ENCODE results near the gene OSGIN1.

- TF ChIP-seq TP53 (CRISPR knock-in tag; IDR thresholded peaks at IDR 0.05): no peak
- no peak for TF ChIP-seq ESRRA (CRISPR knock-in tag; IDR thresholded peaks at IDR 0.05; ENCODE audit: borderline replicate concordance)
- no peak for TF ChIP-seq USF2 (CRISPR knock-in tag; IDR thresholded peaks at IDR 0.05)
- no peak for TF ChIP-seq NFE2L1 (CRISPR knock-in tag; IDR thresholded peaks at IDR 0.05)
- no peak for TF ChIP-seq CTCF (IDR thresholded peaks at IDR 0.05)
- TF ChIP-seq CBFB (CRISPR knock-in tag; IDR thresholded peaks at IDR 0.05; ENCODE audit: low read depth): no peak
Measured at GRCh38 chr16:83960521-83961249, 7.6 kb downstream of the OSGIN1 start.

All from WTC11 (cell line).